NCI-H1930 (cell line): ENCODE data around the gene KLHL33.
"Not testable (repeated sequence)": the region's sequence is repeated elsewhere in the genome, so short reads cannot be mapped to it uniquely, and the experiment has no call there.

Experiments used
- DNase-seq, 2 experiments: peaks; one replicate each; lab custom pipeline; 2025; lab: John Stamatoyannopoulos, UW

Gene KLHL33

GRCh38 chr14:20435582-20436362 is at the start of gene KLHL33:
Gene KLHL33 (minus strand): TSS chr14:20436166. CDS start chr14:20435811, 355 bp downstream.
- no peak for DNase-seq

GRCh38 chr14:20482382-20482781 is 46.4 kb upstream of the KLHL33 start:
- DNase-seq, result no peak

GRCh38 chr14:20478894-20479293 is 42.9 kb upstream of the KLHL33 start:
- DNase-seq, result no peak

GRCh38 chr14:20477211-20477876 is 41.4 kb upstream of the KLHL33 start:
- no peak for DNase-seq

- no peak for DNase-seq
Measured at GRCh38 chr14:20476776-20477175, 40.8 kb upstream of the KLHL33 start.

- DNase-seq, result no peak
Measured at GRCh38 chr14:20472536-20473169, 36.7 kb upstream of the KLHL33 start.

- DNase-seq, result no peak
Measured at GRCh38 chr14:20470603-20470901, 34.6 kb upstream of the KLHL33 start.

- DNase-seq, result no peak
Measured at GRCh38 chr14:20469890-20470602, 34.1 kb upstream of the KLHL33 start.

- peak; percentile 80 to 86 for DNase-seq
Measured at GRCh38 chr14:20469242-20469889, 33.4 kb upstream of the KLHL33 start, which contains the start of gene PNP. Gene PNP (plus strand): TSS chr14:20469406. CDS start chr14:20469525, 119 bp downstream.

- no peak for DNase-seq
Measured at GRCh38 chr14:20468764-20469241, 32.8 kb upstream of the KLHL33 start.

GRCh38 chr14:20461225-20462141 is 25.5 kb upstream of the KLHL33 start, which contains the start of gene PIP4P1:
Gene PIP4P1 (minus strand): TSS chr14:20461434. CDS start chr14:20461325, 109 bp downstream.
- peak; percentile 99 for DNase-seq

- peak in 1 of 2 experiments; percentile 36 for DNase-seq
Measured at GRCh38 chr14:20460458-20461224, 24.7 kb upstream of the KLHL33 start.

GRCh38 chr14:20458031-20458789 is 22.2 kb upstream of the KLHL33 start:
- no peak for DNase-seq

GRCh38 chr14:20456971-20457370 is 21.0 kb upstream of the KLHL33 start:
- no peak for DNase-seq

GRCh38 chr14:20455355-20456300 is 19.7 kb upstream of the KLHL33 start:
- DNase-seq, result no peak

GRCh38 chr14:20454516-20455354 is 18.8 kb upstream of the KLHL33 start, which contains the start of the genes APEX1 and OSGEP:
Gene APEX1 (plus strand): TSS chr14:20455226. CDS start chr14:20455646, 420 bp downstream.
Gene OSGEP (minus strand): TSS chr14:20454812. CDS start chr14:20454683, 129 bp downstream.
- peak; percentile 98 to 99 for DNase-seq

- DNase-seq, result not testable (repeated sequence)
Measured at GRCh38 chr14:20452831-20453230, 16.9 kb upstream of the KLHL33 start.
